HG03025 (cell line): ENCODE measurements around the gene ATE1.
"Not testable (repeated sequence)": the region's sequence is repeated elsewhere in the genome, so short reads cannot be mapped to it uniquely, and the experiment has no call there.

Experiments used
- ATAC-seq: cut with Tn5 transposase; IDR thresholded peaks from one replicate; pipeline ENCODE4 v1.9.1; 2021; ENCODE audit warnings: mild to moderate bottlenecking, moderate library complexity; ENCODE audit not compliant: unreplicated experiment, low FRiP score

Gene ATE1

GRCh38 chr10:121927841-121928527 is at the start of gene ATE1:
Gene ATE1 (minus strand): TSS chr10:121928031. CDS start chr10:121927949, 82 bp downstream.
- peak; percentile 89 for ATAC-seq

GRCh38 chr10:121976607-121977006 is 48.8 kb upstream of the ATE1 start:
- no peak for ATAC-seq

GRCh38 chr10:121975295-121976086 is 47.7 kb upstream of the ATE1 start:
- peak; percentile 5 for ATAC-seq

GRCh38 chr10:121974535-121975294 is 46.9 kb upstream of the ATE1 start, which contains the start of gene NSMCE4A:
Gene NSMCE4A (minus strand): TSS chr10:121975217. CDS start chr10:121975165, 52 bp downstream.
- peak; percentile 84 for ATAC-seq

GRCh38 chr10:121974019-121974534 is 46.2 kb upstream of the ATE1 start:
- ATAC-seq: peak; percentile 34

GRCh38 chr10:121969086-121969485 is 41.3 kb upstream of the ATE1 start:
- not testable (repeated sequence) for ATAC-seq

- no peak for ATAC-seq
Observed at GRCh38 chr10:121965996-121966395, 38.2 kb upstream of the ATE1 start.

GRCh38 chr10:121961456-121961855 is 33.6 kb upstream of the ATE1 start:
- no peak for ATAC-seq

- ATAC-seq: no peak
Observed at GRCh38 chr10:121959671-121960070, 31.8 kb upstream of the ATE1 start.

- ATAC-seq: no peak
Observed at GRCh38 chr10:121956111-121957061, 28.6 kb upstream of the ATE1 start.

GRCh38 chr10:121952226-121952625 is 24.4 kb upstream of the ATE1 start:
- ATAC-seq: no peak

GRCh38 chr10:121949451-121949850 is 21.6 kb upstream of the ATE1 start:
- no peak for ATAC-seq

GRCh38 chr10:121949049-121949448 is 21.2 kb upstream of the ATE1 start:
- ATAC-seq: no peak

GRCh38 chr10:121947343-121948330 is 19.8 kb upstream of the ATE1 start:
- ATAC-seq: no peak

- ATAC-seq: no peak
Observed at GRCh38 chr10:121942749-121943416, 15.1 kb upstream of the ATE1 start.

- ATAC-seq: no peak
Observed at GRCh38 chr10:121941532-121941931, 13.7 kb upstream of the ATE1 start.

GRCh38 chr10:121936295-121936694 is 8.5 kb upstream of the ATE1 start:
- no peak for ATAC-seq

- no peak for ATAC-seq
Observed at GRCh38 chr10:121935702-121936101, 7.9 kb upstream of the ATE1 start.
